Right cardiac atrium (tissue), 5 donors: ENCODE measurements around the gene ZNF761. TPM values are rescaled to one million over a fixed set of nuclear protein-coding genes. Genes with fewer than 3 reads are reported as not detected.
"Not testable (repeated sequence)": the region's sequence is repeated elsewhere in the genome, so short reads cannot be mapped to it uniquely, and the experiment has no call there.

Experiments
- ATAC-seq, 2 donors: fragments of 200-7000 bp; cut with Tn5 transposase; one replicate each; pipeline versions ENCODE4 v1.8.0 to v1.9.1; 2020; ENCODE audit warnings: moderate library complexity in 2 of 2, mild to moderate bottlenecking in 1 of 2
- DNase-seq, 3 donors: peaks; one replicate each; pipeline ENCODE4 v3.0.0-alpha.2; 2020
- H3K27ac ChIP-seq: one replicate; pipeline ENCODE4 v1.5.1; 2013; ENCODE audit warnings: mild to moderate bottlenecking, low read length, control low read depth, moderate library complexity
- H3K27me3 ChIP-seq: one replicate; pipeline ENCODE4 v1.6.1; 2013; ENCODE audit not compliant: control insufficient read depth, insufficient read depth
- H3K4me1 ChIP-seq: one replicate; pipeline ENCODE4 v1.6.1; 2013; ENCODE audit warnings: low read length; ENCODE audit not compliant: control insufficient read depth, insufficient read depth
- H3K4me3 ChIP-seq: one replicate; pipeline ENCODE4 v1.5.1; 2013; ENCODE audit warnings: low read length, control low read depth
- H3K9me3 ChIP-seq: one replicate; pipeline ENCODE4 v1.6.1; 2013; ENCODE audit warnings: low read length; ENCODE audit not compliant: control insufficient read depth
- WGBS: extraction: QIAGEN DNeasy Blood & Tissue Kit; methylation state at CpG from one replicate; pipeline ENCODE4 v1.1.7; 2013; 5-methylcytosine and 5-hydroxymethylcytosine counted together
- intact Hi-C, 4 donors: fragments of 100-400 bp; cut with DNase I; formaldehyde crosslinking; loops; one replicate each; pipeline versions ENCODE4 v1.11.0 to v1.14.0; 2022 to 2023
- polyA plus RNA-seq: library from polyadenylated mRNA; stranded (reverse); fragments of 200-250 nt; gene quantifications from one replicate; pipeline ENCODE4 v1.2.3, GENCODE V29; 2013
- total RNA-seq, 4 donors: library from RNA; stranded (reverse); fragmentation: NEBNext Ultra II Directional; extraction: Animal tissue kit (Norgen Biotek cat#: 25700); gene quantifications; one replicate each; pipeline ENCODE4 v1.2.1, GENCODE V29; 2021
- donor health status: healthy with polysubstance abuse.
- donor health status: DM: no; HTN: yes; CAD: no.
- donor health status: DM: no; HTN: no; CAD: no.
- donor health status: DM: no; HTN: yes; CAD: no; lungs with severe emphysema.
- donor health status: DM: yes; HTN: yes; CAD: no.

The ZNF761 gene
- total and polyA plus RNA-seq, 5 donors, result 4.2 to 5.6 (median 4.9) TPM

DNA sequence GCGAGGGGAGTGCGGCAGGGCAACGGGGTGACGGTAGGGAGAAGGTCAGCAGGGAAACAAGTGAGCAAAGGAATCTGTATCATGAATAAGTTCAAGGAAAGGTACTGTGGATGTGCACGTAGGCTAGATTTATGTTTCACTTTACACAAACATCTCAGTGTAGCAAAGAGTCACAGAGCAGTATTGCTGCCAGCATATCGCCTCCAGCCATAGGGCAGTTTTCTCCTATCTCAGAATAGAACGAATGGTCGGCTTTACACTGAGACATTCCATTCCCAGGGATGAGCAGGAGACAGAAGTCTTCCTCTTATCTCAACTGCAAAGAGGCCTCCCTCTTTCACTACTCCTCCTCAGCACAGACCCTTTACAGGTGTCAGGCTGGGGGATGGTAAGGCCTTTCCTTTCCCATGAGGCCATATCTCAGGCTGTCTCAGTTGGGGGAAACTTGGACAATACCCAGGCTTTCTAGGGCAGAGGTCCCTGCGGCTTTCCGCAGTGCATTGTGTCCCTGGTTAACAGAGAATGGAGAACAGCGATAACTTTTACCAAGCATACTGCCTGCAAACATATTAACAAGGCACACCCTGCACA, 28.4 kb downstream of the ZNF761 start:
- DNase-seq, result not testable (repeated sequence)
- WGBS, result 29% methylated on average over 11 of the region's 11 CpGs

DNA sequence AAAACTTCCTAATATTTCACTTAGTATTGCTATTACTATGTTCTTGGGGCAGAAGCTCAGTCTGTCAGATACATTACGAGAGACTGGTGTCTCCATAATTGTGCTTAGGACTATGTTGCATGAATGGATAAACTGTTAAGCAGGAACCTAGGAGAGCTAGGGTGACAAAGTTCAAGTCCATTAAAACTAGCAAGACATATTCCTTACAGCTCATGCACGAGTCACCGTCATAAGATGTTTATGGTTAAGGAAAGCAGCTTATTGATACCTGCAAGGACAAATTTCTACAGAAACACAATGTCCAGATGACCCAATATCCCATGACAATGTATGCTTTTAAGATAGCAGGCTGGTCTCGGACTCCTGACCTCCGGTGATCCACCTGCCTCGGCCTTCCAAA, 30.1 kb downstream of the ZNF761 start:
- Histone ChIP-seq H3K4me1 (no peaks in the 10 kb centered on the region), H3K27ac (no peak overlapping the region), H3K27me3 (no peaks in the 10 kb centered on the region), H3K9me3 (no peaks in the 10 kb centered on the region), H3K4me3 (no peak overlapping the region)
- WGBS, result 94% methylated on average over 6 of the region's 6 CpGs
- ATAC-seq (no peak), DNase-seq (no peak)
- intact Hi-C loops, result no loop called here

More for the DNA sequence above, 28.4 kb downstream of the ZNF761 start:
- H3K27ac ChIP-seq, intact Hi-C loops, H3K4me3 ChIP-seq, ATAC-seq, H3K27me3 ChIP-seq, H3K4me1 ChIP-seq, H3K9me3 ChIP-seq: not testable (repeated sequence)

DNA sequence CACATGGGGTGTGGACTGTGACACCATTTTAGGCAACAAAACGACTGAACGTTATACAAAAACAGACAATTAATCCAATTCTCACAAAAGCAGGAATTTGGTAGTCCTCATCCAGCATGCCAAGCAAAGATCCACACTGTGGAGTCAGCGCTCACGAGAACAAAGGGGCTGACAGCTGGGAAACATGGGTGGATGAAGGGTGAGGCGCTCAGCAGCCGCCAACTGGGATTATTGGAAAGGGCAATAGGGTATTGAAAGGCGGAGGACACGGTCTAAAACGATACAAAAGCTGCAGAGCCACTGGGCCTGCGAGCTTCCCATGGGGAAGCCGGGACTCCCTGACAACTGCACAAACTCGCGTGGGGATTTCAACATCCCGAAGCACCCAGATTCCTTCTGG, 31.1 kb downstream of the ZNF761 start:
- intact Hi-C loops, result no loop called here
- no peak overlapping the region for H3K27ac ChIP-seq

DNA sequence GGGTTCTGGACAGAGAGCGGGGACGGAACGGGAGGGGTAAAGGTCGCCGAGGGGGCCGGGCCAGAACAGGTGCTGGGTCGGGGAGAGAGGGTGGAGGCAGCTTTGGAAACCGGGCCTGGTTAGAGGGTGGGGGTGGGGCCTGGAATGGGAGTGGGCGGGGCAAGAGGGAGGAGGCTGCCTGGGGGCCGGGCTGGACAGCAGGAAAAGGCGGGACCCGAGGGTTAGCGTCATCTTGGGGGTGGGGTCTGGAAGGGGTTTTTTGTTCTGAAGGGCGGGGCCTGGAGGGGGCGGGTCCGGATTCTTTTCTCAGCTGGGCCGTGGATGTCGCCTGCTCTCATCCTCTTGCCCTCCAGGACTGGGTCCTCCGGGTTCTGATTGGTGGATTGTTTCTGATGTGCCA, 31.5 kb downstream of the ZNF761 start:
- DNase-seq, result peak; percentile 69 to 88 (median 80)
- Histone ChIP-seq H3K27ac (no peak overlapping the region), H3K27me3 (no peaks in the 10 kb centered on the region), H3K4me1 (no peaks in the 10 kb centered on the region), H3K9me3 (no peaks in the 10 kb centered on the region), H3K4me3 (peak overlapping the region; percentile 17)
- intact Hi-C loops, result no loop called here
- peak; percentile 48 to 83 for ATAC-seq
- 14% methylated on average over 19 of the region's 19 CpGs for whole genome bisulfite sequencing

More for the DNA sequence above, 31.1 kb downstream of the ZNF761 start:
- DNase-seq (no peak), ATAC-seq (no peak)
- Histone ChIP-seq H3K27me3 (no peaks in the 10 kb centered on the region), H3K9me3 (no peaks in the 10 kb centered on the region), H3K4me3 (peak overlapping the region; percentile 17), H3K4me1 (no peaks in the 10 kb centered on the region)
- 54% methylated on average over 14 of the region's 14 CpGs for WGBS

DNA sequence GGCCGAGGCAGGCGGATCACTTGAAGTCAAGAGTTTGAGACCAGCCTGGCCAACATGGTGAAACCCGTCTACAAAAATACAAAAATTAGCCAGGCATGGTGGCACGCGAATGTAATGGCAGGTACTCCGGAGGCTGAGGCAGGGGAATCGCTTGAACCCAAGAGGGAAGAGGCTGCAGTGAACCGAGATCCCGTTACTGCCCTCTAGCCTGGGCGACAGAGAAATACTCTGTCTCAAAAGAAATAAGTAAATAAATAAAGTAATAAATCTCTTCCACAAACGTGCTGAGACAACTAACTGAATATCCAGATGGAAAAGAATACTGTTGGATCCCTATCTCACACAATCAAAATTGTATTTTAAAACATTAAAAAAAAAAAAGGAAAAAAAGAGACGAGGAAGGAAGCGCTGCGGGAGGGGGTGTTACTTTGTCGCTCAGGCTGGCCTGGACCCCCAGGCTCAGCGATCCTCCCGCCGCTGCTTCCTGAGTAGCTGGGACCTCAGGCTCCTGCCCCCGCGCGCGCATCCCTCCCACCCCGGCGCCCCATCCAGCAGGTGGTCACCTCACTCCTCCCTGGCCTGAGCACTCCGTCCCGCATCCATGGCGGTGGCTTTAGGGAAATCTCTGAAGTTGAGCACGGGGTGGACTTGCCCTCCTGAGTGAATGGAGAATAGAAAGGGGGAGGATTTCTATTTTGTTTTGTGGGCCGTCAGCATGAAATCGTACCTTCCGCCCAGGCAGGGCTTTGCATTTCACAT, 35.1 kb downstream of the ZNF761 start:
- ATAC-seq (peak; percentile 12 to 33), DNase-seq (peak; percentile 26 to 70 (median 64))
- no peaks in the 10 kb centered on the region for H3K9me3 ChIP-seq
- intact Hi-C loops, result no loop called here
- H3K27ac ChIP-seq, result peak overlapping the region; percentile 10
- no peaks in the 10 kb centered on the region for H3K4me1 ChIP-seq
- peak overlapping the region; percentile 94 for H3K4me3 ChIP-seq
- WGBS, result 8% methylated on average over 31 of the region's 31 CpGs
- H3K27me3 ChIP-seq, result no peaks in the 10 kb centered on the region

- DNase-seq (peak; percentile 95 to 99 (median 99)), ATAC-seq (peak; percentile 98 to 99)
- no peaks in the 10 kb centered on the region for H3K9me3 ChIP-seq
- intact Hi-C loops, result no loop called here
- H3K4me1 ChIP-seq, result no peaks in the 10 kb centered on the region
- peak within 1 kb of the TSS; percentile 84 for H3K27ac ChIP-seq
- WGBS, result under 1% methylated on average over 53 of the region's 55 CpGs
- H3K27me3 ChIP-seq, result no peaks in the 10 kb centered on the region
- peak within 1 kb of the TSS; percentile 94 for H3K4me3 ChIP-seq
Observed at GRCh38 chr19:53467485-53468262, 35.9 kb downstream of the ZNF761 start, which contains the start of gene ZNF813. Gene ZNF813 (plus strand): TSS chr19:53467733. CDS start chr19:53483823, 16,090 bp downstream.

DNA sequence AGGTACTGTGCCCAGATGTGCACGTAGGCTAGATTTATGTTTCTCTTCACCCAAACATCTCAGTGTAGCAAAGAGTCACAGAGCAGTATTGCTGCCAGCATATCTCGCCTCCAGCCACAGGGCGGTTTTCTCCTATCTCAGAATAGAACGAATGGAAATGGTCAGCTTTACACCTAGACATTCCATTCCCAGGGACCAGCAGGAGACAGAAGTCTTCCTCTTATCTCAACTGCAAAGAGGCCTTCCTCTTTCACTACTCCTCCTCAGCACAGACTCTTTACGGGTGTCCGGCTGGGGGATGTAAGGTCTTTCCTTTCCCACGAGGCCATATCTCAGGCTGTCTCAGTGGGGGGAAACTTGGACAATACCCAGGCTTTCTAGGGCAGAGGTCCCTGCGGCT, 36.8 kb downstream of the ZNF761 start:
- H3K27me3 ChIP-seq, ATAC-seq, H3K27ac ChIP-seq, H3K9me3 ChIP-seq, H3K4me1 ChIP-seq, H3K4me3 ChIP-seq, intact Hi-C loops, DNase-seq: not testable (repeated sequence)
- 13% methylated on average over 8 of the region's 8 CpGs for WGBS

DNA sequence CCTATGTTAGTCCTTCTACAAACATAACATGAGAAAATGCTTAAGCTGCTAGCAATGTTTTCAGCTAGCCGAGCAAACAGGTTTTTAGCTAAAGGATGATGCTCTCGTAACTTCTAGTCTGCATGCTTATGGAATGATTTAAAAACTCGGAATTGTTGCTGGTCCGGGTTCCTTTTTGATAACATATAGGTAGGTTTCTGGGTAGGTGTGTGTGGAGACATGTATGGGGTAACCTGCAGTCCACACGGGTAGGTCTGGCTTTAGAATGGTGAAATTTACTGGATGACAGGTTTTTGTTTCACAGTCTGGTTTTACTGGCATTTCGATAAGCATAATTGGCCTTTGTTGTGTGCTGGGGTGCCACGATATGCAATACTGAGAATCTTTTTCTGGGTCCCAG, 40.1 kb downstream of the ZNF761 start:
- 96% methylated on average over 7 of the region's 7 CpGs for WGBS
- no peak for ATAC-seq
- intact Hi-C loops, result no loop called here
- no peaks in the 10 kb centered on the region for H3K27me3 ChIP-seq
- no peaks in the 10 kb centered on the region for H3K9me3 ChIP-seq
- H3K4me3 ChIP-seq, result no peak overlapping the region
- no peak overlapping the region for H3K27ac ChIP-seq
- H3K4me1 ChIP-seq, result no peaks in the 10 kb centered on the region
- DNase-seq, result no peak

DNA sequence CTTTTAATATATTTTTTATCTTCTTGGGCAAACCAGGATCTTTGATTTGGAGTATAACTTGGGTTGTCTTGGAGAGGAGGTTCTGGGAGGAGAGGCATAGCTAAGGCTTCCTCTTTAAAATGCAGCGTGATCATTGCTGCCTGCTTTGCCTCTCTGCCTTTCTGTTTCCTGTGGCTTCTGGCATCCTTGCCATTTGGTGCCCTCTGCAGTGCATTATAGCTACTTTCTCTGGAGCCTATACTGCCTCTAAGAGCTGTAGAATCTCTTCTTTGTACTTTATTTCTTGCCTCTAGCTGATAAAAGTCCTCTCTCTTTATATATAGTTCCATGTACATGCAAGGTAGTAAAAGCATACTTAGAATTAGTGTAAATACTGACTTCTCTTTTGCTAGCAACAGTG, 43.0 kb downstream of the ZNF761 start:
- H3K4me1 ChIP-seq, H3K9me3 ChIP-seq, H3K4me3 ChIP-seq, H3K27ac ChIP-seq, ATAC-seq, DNase-seq, intact Hi-C loops, H3K27me3 ChIP-seq: not testable (repeated sequence)
- 64% methylated on average over 1 of the region's 1 CpG for WGBS

- WGBS, result 88% methylated on average over 6 of the region's 6 CpGs
- intact Hi-C loops, ATAC-seq: not testable (repeated sequence)
Observed at GRCh38 chr19:53475470-53475869, 43.7 kb downstream of the ZNF761 start.

GRCh38 chr19:53483751-53484150, 52.0 kb downstream of the ZNF761 start:
- intact Hi-C loops, H3K9me3 ChIP-seq: not testable (repeated sequence)

More at GRCh38 chr19:53475470-53475869, 43.7 kb downstream of the ZNF761 start:
- not testable (repeated sequence) for H3K4me3 ChIP-seq, H3K9me3 ChIP-seq, H3K27me3 ChIP-seq, H3K27ac ChIP-seq, H3K4me1 ChIP-seq, DNase-seq

More at GRCh38 chr19:53483751-53484150, 52.0 kb downstream of the ZNF761 start:
- not testable (repeated sequence) for ATAC-seq, H3K27me3 ChIP-seq, H3K4me1 ChIP-seq, DNase-seq, H3K4me3 ChIP-seq, H3K27ac ChIP-seq
- whole genome bisulfite sequencing, result 98% methylated on average over 2 of the region's 2 CpGs
